ENCODE data around the gene POLE.

The POLE gene

DNA sequence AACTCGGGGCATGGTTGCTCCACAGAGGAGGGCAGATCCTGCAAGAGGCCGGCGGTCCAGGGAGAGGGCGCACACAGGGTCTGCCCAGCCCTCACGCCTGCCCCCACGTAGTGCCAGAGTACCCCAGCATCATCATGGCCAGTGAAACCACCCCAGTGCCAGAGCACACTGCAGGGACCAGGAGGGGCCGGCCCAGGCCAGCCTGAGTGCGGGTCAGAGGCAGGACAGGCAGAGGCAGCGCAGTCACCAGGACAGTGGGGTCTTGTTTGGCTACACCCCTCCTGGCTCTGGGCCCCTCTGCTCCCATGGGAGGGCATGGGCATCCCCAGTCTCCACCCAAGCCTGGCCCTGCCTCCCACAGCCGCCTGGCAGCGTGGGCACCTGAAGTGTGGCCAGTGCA, 111.5 kb downstream of the POLE start:
- DNase-seq: no peak

- DNase-seq: no peak
Measured at GRCh38 chr12:132574271-132574996, 112.7 kb downstream of the POLE start.

Measured in NCI-H2081 (cell line).